Renal cortex interstitium (tissue), 11 donors: ENCODE measurements around the gene NUP93. TPM values are rescaled to one million over a fixed set of nuclear protein-coding genes. Genes with fewer than 3 reads are reported as not detected.
"Not testable (repeated sequence)": the region's sequence is repeated elsewhere in the genome, so short reads cannot be mapped to it uniquely, and the experiment has no call there.

Source experiments
- DNase-seq, 11 donors: peaks; one replicate each; pipeline ENCODE4 v3.0.0-alpha.2; 2013; ENCODE audit warnings: low read depth in 9 of 11, low spot score in 4 of 11; ENCODE audit errors: extremely low read depth in 1 of 11
- polyA plus RNA-seq, 3 donors: library from polyadenylated mRNA; unstranded; fragments of 120-200 nt; gene quantifications; one replicate each; pipeline ENCODE4 v1.2.1, GENCODE V29; 2013; ENCODE audit not compliant: insufficient read length in 3 of 3

Gene NUP93
- polyA plus RNA-seq, 3 donors: 82.7 to 106 (median 89.4) TPM

- no peak for DNase-seq
Observed at GRCh38 chr16:56732832-56733231, 2.9 kb downstream of the NUP93 start.

GRCh38 chr16:56734429-56734828 is 4.5 kb downstream of the NUP93 start:
- no peak for DNase-seq

GRCh38 chr16:56736476-56736875 is 6.5 kb downstream of the NUP93 start:
- DNase-seq: no peak

GRCh38 chr16:56737539-56737938 is 7.6 kb downstream of the NUP93 start:
- no peak for DNase-seq

GRCh38 chr16:56738221-56738620 is 8.3 kb downstream of the NUP93 start:
- no peak for DNase-seq

- DNase-seq: not testable (repeated sequence)
Observed at GRCh38 chr16:56739378-56739777, 9.4 kb downstream of the NUP93 start.

GRCh38 chr16:56741399-56741798 is 11.5 kb downstream of the NUP93 start:
- DNase-seq: no peak

- DNase-seq: no peak
Observed at GRCh38 chr16:56742030-56742984, 12.4 kb downstream of the NUP93 start.

GRCh38 chr16:56743840-56744239 is 13.9 kb downstream of the NUP93 start:
- no peak for DNase-seq

- no peak for DNase-seq
Observed at GRCh38 chr16:56744996-56745640, 15.2 kb downstream of the NUP93 start.

- no peak for DNase-seq
Observed at GRCh38 chr16:56747486-56748045, 17.6 kb downstream of the NUP93 start.

- DNase-seq: no peak
Observed at GRCh38 chr16:56748191-56748590, 18.3 kb downstream of the NUP93 start.

- DNase-seq: no peak
Observed at GRCh38 chr16:56748826-56749225, 18.9 kb downstream of the NUP93 start.

GRCh38 chr16:56749672-56750491 is 20.0 kb downstream of the NUP93 start:
- DNase-seq: no peak

- DNase-seq: no peak
Observed at GRCh38 chr16:56753410-56753809, 23.5 kb downstream of the NUP93 start.

GRCh38 chr16:56755038-56755437 is 25.1 kb downstream of the NUP93 start:
- DNase-seq: no peak

- DNase-seq: no peak
Observed at GRCh38 chr16:56758432-56758831, 28.5 kb downstream of the NUP93 start.

GRCh38 chr16:56758930-56759329 is 29.0 kb downstream of the NUP93 start:
- no peak for DNase-seq

GRCh38 chr16:56763291-56763916 is 33.5 kb downstream of the NUP93 start:
- no peak for DNase-seq
